Nephron (organoid): Measurements from ENCODE around the gene ASCL5.
A peak's percentile ranks its signal among the peaks of the same experiment; 100 is the strongest.

Source experiments
- H3K27ac Mint-ChIP-seq, 3 experiments: 2 replicates each; pipeline ENCODE4 v1.8.0; 2020; ENCODE audit warnings: mixed read lengths in 3 of 3, mild to moderate bottlenecking in 2 of 3, moderate library complexity in 1 of 3
- H3K27me3 Mint-ChIP-seq: 2 replicates; pipeline ENCODE4 v1.8.0; 2021; ENCODE audit warnings: low read depth, mild to moderate bottlenecking, moderate library complexity, mixed read lengths
- H3K36me3 Mint-ChIP-seq: 2 replicates; pipeline ENCODE4 v1.8.0; 2020; ENCODE audit warnings: low read depth, mixed read lengths
- H3K4me1 Mint-ChIP-seq: 2 replicates; pipeline ENCODE4 v1.8.0; 2020; ENCODE audit warnings: mixed read lengths
- H3K4me3 Mint-ChIP-seq, 3 experiments: 2 replicates each; pipeline ENCODE4 v1.8.0; 2020; ENCODE audit warnings: mild to moderate bottlenecking in 3 of 3, mixed read lengths in 3 of 3, moderate library complexity in 2 of 3
- H3K9me3 Mint-ChIP-seq: 2 replicates; pipeline ENCODE4 v1.8.0; 2020; ENCODE audit warnings: mixed read lengths
- CTCF ChIP-seq, 3 experiments: fragments of 200-600 bp; sonication (generic); IDR thresholded peaks; one replicate each; pipeline ENCODE4 v1.5.0; 2021; ENCODE audit warnings: antibody characterized with exemption in 3 of 3; ENCODE audit not compliant: unreplicated experiment in 3 of 3

Gene ASCL5

GRCh38 chr1:201089596-201089995 lies 37.4 kb downstream of the ASCL5 start:
- H3K36me3 Mint-ChIP-seq: no peaks in the 10 kb centered on the region
- H3K27ac Mint-ChIP-seq: peak overlapping the region; percentile 72 to 88 (median 83)
- no peaks in the 10 kb centered on the region for H3K9me3 Mint-ChIP-seq
- H3K4me1 Mint-ChIP-seq: peaks cover 67% of the 10 kb centered on the region
- H3K27me3 Mint-ChIP-seq: peaks cover 5% of the 10 kb centered on the region
- H3K4me3 Mint-ChIP-seq: peak overlapping the region in 1 of 3 experiments; percentile 13
- TF ChIP-seq CTCF (IDR thresholded peaks at IDR 0.05; ENCODE audit: unreplicated experiment in 3 of 3): no peak

- TF ChIP-seq CTCF (IDR thresholded peaks at IDR 0.05; ENCODE audit: unreplicated experiment in 3 of 3): no peak
- Mint-ChIP-seq H3K4me1 (peaks cover 67% of the 10 kb centered on the region), H3K27ac (peak overlapping the region; percentile 72 to 88 (median 83)), H3K27me3 (peaks cover 5% of the 10 kb centered on the region), H3K36me3 (no peaks in the 10 kb centered on the region), H3K4me3 (peak overlapping the region in 2 of 3 experiments; percentile 2 to 13), H3K9me3 (no peaks in the 10 kb centered on the region)
Measured at GRCh38 chr1:201088901-201089525, 38.0 kb downstream of the ASCL5 start.

GRCh38 chr1:201088395-201088794 lies 38.6 kb downstream of the ASCL5 start:
- Mint-ChIP-seq H3K9me3 (no peaks in the 10 kb centered on the region), H3K27ac (peak overlapping the region in 1 of 3 experiments; percentile 11), H3K4me1 (peaks cover 65% of the 10 kb centered on the region), H3K27me3 (peaks cover 5% of the 10 kb centered on the region), H3K36me3 (no peaks in the 10 kb centered on the region), H3K4me3 (no peak overlapping the region)
- TF ChIP-seq CTCF (IDR thresholded peaks at IDR 0.05; ENCODE audit: unreplicated experiment in 3 of 3): no peak

- Mint-ChIP-seq H3K36me3 (no peaks in the 10 kb centered on the region), H3K9me3 (no peaks in the 10 kb centered on the region), H3K27ac (no peak overlapping the region)
Measured at GRCh38 chr1:201085902-201086735, 40.9 kb downstream of the ASCL5 start.

GRCh38 chr1:201084295-201084694 lies 42.7 kb downstream of the ASCL5 start:
- Mint-ChIP-seq H3K9me3 (no peaks in the 10 kb centered on the region), H3K27ac (peak overlapping the region in 1 of 3 experiments; percentile 1), H3K4me1 (peaks cover 24% of the 10 kb centered on the region), H3K36me3 (no peaks in the 10 kb centered on the region), H3K27me3 (peaks cover 8% of the 10 kb centered on the region), H3K4me3 (no peak overlapping the region)
- TF ChIP-seq CTCF (IDR thresholded peaks at IDR 0.05; ENCODE audit: unreplicated experiment in 3 of 3): no peak

More at GRCh38 chr1:201085902-201086735, 40.9 kb downstream of the ASCL5 start:
- TF ChIP-seq CTCF (IDR thresholded peaks at IDR 0.05; ENCODE audit: unreplicated experiment in 3 of 3): no peak
- H3K4me1 Mint-ChIP-seq: peaks cover 43% of the 10 kb centered on the region
- H3K4me3 Mint-ChIP-seq: no peak overlapping the region
- H3K27me3 Mint-ChIP-seq: peaks cover 8% of the 10 kb centered on the region
